OCI-LY1 (cell line): ENCODE measurements around the gene LRRC63.

ENCODE experiments used
- H2AFZ ChIP-seq: fragments of 200-600 bp; sonication (generic), shearing (Covaris generic); 2 replicates; pipeline ENCODE4 v1.6.0; 2014; ENCODE audit warnings: antibody characterized with exemption, mild to moderate bottlenecking, low read length
- H3F3A ChIP-seq: fragments of 200-600 bp; sonication (generic), shearing (Covaris generic); 2 replicates; pipeline ENCODE4 v1.6.0; 2014; ENCODE audit warnings: mild to moderate bottlenecking, antibody characterized with exemption, low read length, moderate library complexity; ENCODE audit not compliant: insufficient read depth
- H3K27ac ChIP-seq: fragments of 200-600 bp; sonication (generic); 2 replicates; pipeline ENCODE4 v1.5.1; 2014; ENCODE audit warnings: low read length, mixed run types, mild to moderate bottlenecking, low read depth; ENCODE audit not compliant: poor library complexity, severe bottlenecking
- H3K27me3 ChIP-seq: fragments of 200-600 bp; sonication (generic); 2 replicates; pipeline ENCODE4 v1.6.0; 2014; ENCODE audit warnings: antibody characterized with exemption, mild to moderate bottlenecking, low read length, moderate library complexity; ENCODE audit not compliant: insufficient read depth
- H3K36me3 ChIP-seq: fragments of 200-600 bp; sonication (generic); 2 replicates; pipeline ENCODE4 v1.6.1; 2014; ENCODE audit warnings: mild to moderate bottlenecking, antibody characterized with exemption, low read length, moderate library complexity, mixed read lengths; ENCODE audit not compliant: insufficient read depth
- H3K4me1 ChIP-seq: fragments of 200-600 bp; sonication (generic); 2 replicates; pipeline ENCODE4 v1.5.1; 2014; ENCODE audit warnings: mild to moderate bottlenecking, low read length, moderate library complexity; ENCODE audit not compliant: insufficient read depth, severe bottlenecking
- H3K4me2 ChIP-seq: fragments of 200-600 bp; sonication (generic), shearing (Covaris generic); 2 replicates; pipeline ENCODE4 v1.6.1; 2014; ENCODE audit warnings: low read length
- H3K4me3 ChIP-seq: fragments of 200-600 bp; sonication (generic); 2 replicates; pipeline ENCODE4 v1.5.1; 2014; ENCODE audit warnings: low read length, low read depth, mild to moderate bottlenecking, mixed read lengths; ENCODE audit not compliant: poor library complexity, severe bottlenecking
- H3K79me2 ChIP-seq: fragments of 200-600 bp; shearing (Covaris generic); 2 replicates; pipeline ENCODE4 v1.6.1; 2016; ENCODE audit warnings: mixed run types, low read length, mixed read lengths; ENCODE audit not compliant: insufficient read depth
- H3K9ac ChIP-seq: fragments of 200-600 bp; sonication (generic), shearing (Covaris generic); 2 replicates; pipeline ENCODE4 v1.6.1; 2014; ENCODE audit warnings: mild to moderate bottlenecking, low read length, mixed read lengths
- H3K9me2 ChIP-seq: fragments of 200-600 bp; sonication (generic), shearing (Covaris generic); 2 replicates; pipeline ENCODE4 v1.6.1; 2014; ENCODE audit warnings: low read depth, mild to moderate bottlenecking, low read length, mixed read lengths
- H3K9me3 ChIP-seq: fragments of 200-600 bp; shearing (Covaris generic); 2 replicates; pipeline ENCODE4 v1.6.1; 2014; ENCODE audit warnings: low read length, mixed read lengths
- H4K20me1 ChIP-seq: fragments of 200-600 bp; sonication (generic), shearing (Covaris generic); 2 replicates; pipeline ENCODE4 v1.6.0; 2016; ENCODE audit warnings: mild to moderate bottlenecking, low read length; ENCODE audit not compliant: insufficient read depth
- CTCF ChIP-seq: fragments of 200-600 bp; sonication (generic), shearing (Covaris generic); IDR thresholded peaks from 2 replicates; pipeline ENCODE4 v1.5.1; 2017; ENCODE audit warnings: mild to moderate bottlenecking, antibody characterized with exemption, low read length, moderate library complexity, mixed read lengths
- EZH2 ChIP-seq: fragments of 200-600 bp; sonication (generic), shearing (Covaris generic); IDR thresholded peaks from 2 replicates; pipeline ENCODE4 v1.8.0; 2017; ENCODE audit warnings: borderline replicate concordance, mixed run types, mild to moderate bottlenecking, antibody characterized with exemption, low read length, moderate library complexity, mixed read lengths

LRRC63 gene

GRCh38 chr13:46297361-46297811 lies 85.7 kb downstream of the LRRC63 start:
- no peaks in the 10 kb centered on the region for H3K79me2 ChIP-seq
- H3K4me1 ChIP-seq: peaks cover 17% of the 10 kb centered on the region
- H3K27me3 ChIP-seq: no peaks in the 10 kb centered on the region
- H4K20me1 ChIP-seq: no peaks in the 10 kb centered on the region
- no peak overlapping the region for H2AFZ ChIP-seq
- H3K4me3 ChIP-seq: no peak overlapping the region
- H3K27ac ChIP-seq: no peak overlapping the region
- TF ChIP-seq EZH2 (no peak), CTCF (no peak)
- no peaks in the 10 kb centered on the region for H3K36me3 ChIP-seq
- H3F3A ChIP-seq: no peaks in the 10 kb centered on the region
- H3K9me3 ChIP-seq: no peaks in the 10 kb centered on the region
- no peak overlapping the region for H3K4me2 ChIP-seq
- no peak overlapping the region for H3K9ac ChIP-seq
- no peaks in the 10 kb centered on the region for H3K9me2 ChIP-seq

GRCh38 chr13:46303742-46304385 lies 92.1 kb downstream of the LRRC63 start:
- Histone ChIP-seq H3K4me3 (no peak overlapping the region), H3K36me3 (no peaks in the 10 kb centered on the region; the same call in 1 of the 2 replicates), H3K4me2 (no peak overlapping the region), H3K9ac (no peak overlapping the region), H3K9me2 (no peaks in the 10 kb centered on the region), H4K20me1 (no peaks in the 10 kb centered on the region), H3K4me1 (no peaks in the 10 kb centered on the region), H2AFZ (no peak overlapping the region), H3K27me3 (no peaks in the 10 kb centered on the region), H3K9me3 (no peaks in the 10 kb centered on the region), H3F3A (no peaks in the 10 kb centered on the region), H3K27ac (no peak overlapping the region), H3K79me2 (no peaks in the 10 kb centered on the region)
- TF ChIP-seq CTCF (no peak), EZH2 (no peak)

GRCh38 chr13:46304546-46304945 lies 92.8 kb downstream of the LRRC63 start:
- no peak for TF ChIP-seq CTCF
- Histone ChIP-seq H4K20me1 (no peaks in the 10 kb centered on the region), H3K9ac (no peak overlapping the region), H3K4me1 (no peaks in the 10 kb centered on the region), H3K9me2 (no peaks in the 10 kb centered on the region), H2AFZ (no peak overlapping the region), H3F3A (no peaks in the 10 kb centered on the region), H3K27ac (no peak overlapping the region), H3K36me3 (no peaks in the 10 kb centered on the region; the same call in 1 of the 2 replicates), H3K9me3 (no peaks in the 10 kb centered on the region), H3K4me2 (no peak overlapping the region), H3K4me3 (no peak overlapping the region), H3K79me2 (no peaks in the 10 kb centered on the region), H3K27me3 (no peaks in the 10 kb centered on the region)
